NCI-H510A (cell line): ENCODE results near the gene SUPT6H.

Experiments used
- DNase-seq: peaks from one replicate; lab custom pipeline; 2025; lab: John Stamatoyannopoulos, UW

The SUPT6H gene

GRCh38 chr17:28750178-28751047 is 88.4 kb downstream of the SUPT6H start:
- DNase-seq = peak; percentile 88

- DNase-seq = no peak
Observed at GRCh38 chr17:28751600-28752366, 89.8 kb downstream of the SUPT6H start.
